GM15510 (cell line): ENCODE measurements around the gene HBP1.
A peak's percentile ranks its signal among the peaks of the same experiment; 100 is the strongest.

Experiments
- POLR2A ChIP-seq: IDR thresholded peaks from 3 replicates; pipeline ENCODE4 v1.6.1; 2011; ENCODE audit warnings: borderline replicate concordance; ENCODE audit not compliant: insufficient read length; ENCODE audit errors: extremely low read depth

The HBP1 gene

GRCh38 chr7:107168233-107169119 is at the start of gene HBP1:
TSS of gene HBP1 (plus strand) at chr7:107169003. CDS start at chr7:107179894, 10,891 bp downstream.
- peak; percentile 35 for TF ChIP-seq POLR2A

GRCh38 chr7:107119376-107120105 is 49.3 kb upstream of the HBP1 start:
- no peak for TF ChIP-seq POLR2A

DNA sequence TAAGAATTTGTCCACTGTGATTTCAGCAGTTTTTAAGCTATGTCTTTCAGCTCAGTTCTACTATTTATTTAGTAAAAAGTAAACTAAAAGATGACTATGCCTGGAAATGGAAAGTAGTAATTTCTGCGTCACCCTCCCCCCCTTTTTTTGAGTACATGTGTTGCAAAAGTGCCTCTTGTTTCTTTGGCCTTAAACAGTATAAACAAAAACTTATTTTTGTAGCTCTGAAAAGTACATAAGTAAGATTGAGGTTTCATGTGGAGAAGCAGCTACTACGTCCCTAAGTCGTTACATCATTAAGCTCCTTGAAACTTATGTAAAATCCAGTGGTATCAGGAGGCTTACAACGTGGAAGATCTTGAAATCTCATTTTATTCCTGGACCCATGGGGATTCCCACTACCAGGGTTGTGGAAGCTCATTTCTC is 46.3 kb upstream of the HBP1 start:
- TF ChIP-seq POLR2A, result no peak

DNA sequence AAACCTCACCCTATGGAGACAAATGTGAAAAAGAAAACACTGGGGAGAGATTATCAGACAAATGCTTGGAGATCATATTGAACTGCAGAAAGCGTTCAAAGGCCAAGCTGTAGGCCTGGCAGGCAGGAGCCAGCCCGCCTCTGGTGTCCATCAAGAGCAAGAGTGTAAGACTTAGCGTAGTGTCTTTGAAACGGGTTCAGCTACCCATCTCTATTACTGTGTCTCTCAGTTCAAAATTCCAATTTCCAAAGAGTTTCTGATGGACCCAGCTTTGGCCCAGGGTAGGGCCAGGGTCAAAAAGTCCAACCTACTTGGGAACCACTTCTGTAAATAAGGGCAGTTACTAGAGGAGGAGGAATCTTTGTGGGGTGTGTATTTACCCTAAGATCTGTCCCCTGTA is 45.4 kb upstream of the HBP1 start:
- no peak for TF ChIP-seq POLR2A

DNA sequence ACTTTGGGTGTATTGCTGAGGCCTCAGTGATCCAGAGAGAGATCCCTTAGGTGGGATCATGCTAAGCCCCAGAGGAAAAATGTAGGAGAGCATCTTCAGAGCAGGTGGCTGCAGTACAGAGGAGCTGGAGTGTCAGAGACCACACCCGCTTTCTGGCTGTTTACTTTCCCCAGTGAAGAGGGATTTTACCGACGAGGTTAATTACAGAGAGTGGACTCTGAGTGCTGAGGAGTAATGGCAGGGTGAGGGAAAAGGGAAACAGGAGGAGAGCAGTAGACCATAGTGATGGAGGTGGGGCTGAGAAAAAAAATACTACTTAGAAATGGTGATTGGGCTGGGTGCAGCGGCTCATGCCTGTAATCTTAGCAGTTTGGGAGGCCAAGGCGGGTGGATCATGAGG is 43.3 kb upstream of the HBP1 start:
- no peak for TF ChIP-seq POLR2A

DNA sequence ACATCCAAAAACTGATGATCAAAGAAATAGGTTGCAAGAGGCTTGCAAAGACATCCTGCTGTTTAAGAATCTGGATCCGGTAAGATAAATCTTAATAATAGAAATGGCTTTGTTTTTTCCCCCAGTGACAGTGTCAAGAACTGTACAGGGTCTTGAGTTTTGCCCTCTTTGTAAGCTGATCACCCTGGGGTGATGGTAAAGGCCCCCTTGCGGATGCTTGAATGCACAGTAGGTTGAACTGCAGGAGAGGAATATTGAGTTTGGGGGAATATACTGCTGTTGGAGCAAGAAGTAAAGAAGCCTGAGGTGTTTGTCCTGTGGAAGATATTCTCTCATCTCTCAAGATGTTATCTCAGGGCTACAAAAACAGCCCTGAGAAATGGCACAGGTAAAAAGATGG is 40.6 kb upstream of the HBP1 start:
- no peak for TF ChIP-seq POLR2A

- no peak for TF ChIP-seq POLR2A
These were observed 40.1 kb upstream of the HBP1 start for GRCh38 chr7:107128748-107129147.

DNA sequence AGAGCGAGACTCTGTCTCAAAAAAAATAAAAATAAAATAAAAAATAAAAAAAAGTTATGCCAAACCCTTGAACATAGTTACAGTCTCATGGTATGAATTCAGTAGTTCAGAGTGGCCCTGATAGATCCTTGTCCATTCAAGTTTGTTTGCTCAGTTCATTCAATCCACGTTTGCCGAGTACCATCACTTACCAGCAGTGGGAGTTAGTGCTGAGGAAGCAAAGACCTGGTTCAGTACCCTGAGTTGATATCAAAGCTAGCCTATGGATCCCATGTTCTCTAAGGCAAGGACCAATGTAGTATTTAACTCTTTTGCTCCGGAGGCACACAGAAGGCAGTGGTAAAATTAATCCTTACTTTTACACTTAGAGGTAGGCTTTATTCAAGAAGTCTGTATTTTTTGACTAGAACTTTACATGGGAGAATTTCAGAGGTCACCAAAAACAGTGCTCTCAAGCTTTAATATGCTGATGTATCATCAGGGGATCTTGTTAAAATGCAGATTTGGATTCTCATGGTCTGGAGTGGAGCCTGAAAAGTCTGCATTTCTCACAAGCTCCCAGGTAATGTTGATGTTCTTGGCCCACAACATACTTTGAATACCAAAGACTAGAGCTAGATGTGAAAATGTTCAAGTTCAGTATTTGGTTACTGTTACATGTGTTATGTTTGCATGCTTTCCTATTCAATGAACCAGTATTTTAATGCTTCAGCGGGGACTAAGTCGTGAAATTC is 38.1 kb upstream of the HBP1 start:
- no peak for TF ChIP-seq POLR2A

DNA sequence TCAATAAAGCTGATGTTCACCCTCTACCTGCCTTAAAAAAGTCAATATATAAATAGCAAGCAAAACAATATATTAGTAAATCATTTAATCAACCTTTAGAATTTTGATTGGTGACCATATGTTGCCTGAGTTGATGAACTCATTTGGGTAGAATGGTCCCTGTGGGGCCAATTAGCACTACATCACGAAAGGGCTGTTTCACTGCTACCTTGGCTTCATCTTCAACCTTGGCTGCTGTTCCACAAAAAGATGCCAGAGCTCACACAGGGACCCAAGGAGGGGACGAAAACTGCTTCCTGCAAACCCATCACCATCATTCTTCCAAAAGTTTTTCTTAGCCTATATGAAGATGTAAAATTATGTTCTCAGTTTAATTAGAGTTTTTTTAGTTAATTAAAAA is 35.4 kb upstream of the HBP1 start:
- TF ChIP-seq POLR2A, result no peak

- TF ChIP-seq POLR2A, result no peak
These were observed 29.9 kb upstream of the HBP1 start for GRCh38 chr7:107138696-107139420.

GRCh38 chr7:107145067-107145838 is 23.6 kb upstream of the HBP1 start:
- TF ChIP-seq POLR2A, result no peak

DNA sequence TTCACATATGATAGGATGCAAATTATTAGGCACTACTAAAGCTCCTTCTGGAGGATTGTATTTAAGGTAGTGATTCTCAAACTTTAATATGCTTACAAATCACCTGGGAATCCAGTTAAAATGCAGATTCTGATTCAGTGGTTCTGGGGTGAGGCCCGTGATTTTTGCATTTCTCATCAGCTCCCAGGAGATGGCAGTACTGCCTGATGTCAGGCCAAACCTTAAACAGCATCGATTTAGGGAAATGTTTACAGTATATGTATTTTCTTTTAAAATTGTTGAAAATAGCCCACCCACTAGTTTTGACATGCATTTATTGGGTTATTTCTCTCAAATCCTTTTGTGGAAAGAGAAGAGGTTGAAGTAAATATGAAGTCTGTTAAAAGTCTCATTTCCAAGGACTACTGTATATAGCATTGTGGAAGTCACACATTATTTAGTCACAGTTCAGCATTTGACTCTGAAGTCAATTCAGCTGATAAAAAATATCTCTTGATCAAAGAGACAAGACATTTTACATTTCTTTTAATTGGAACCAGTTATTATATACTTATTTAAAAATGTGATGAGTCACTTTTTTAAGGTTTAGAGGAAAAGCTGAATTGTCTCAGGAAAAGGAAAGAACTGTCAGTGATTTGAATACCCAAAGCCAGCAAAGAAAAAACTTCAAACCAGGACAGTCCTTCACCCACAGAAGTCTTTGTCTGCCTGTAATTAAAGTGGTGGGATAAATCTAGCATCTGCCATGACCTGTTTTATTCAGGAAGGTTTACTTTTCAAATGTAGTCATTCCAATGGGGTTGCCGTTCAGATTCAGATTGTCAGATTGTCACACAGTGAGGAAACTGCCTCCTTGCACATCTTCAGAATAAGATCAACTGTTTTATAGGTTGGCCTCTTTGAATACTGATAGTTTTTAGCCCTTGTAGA is 21.1 kb upstream of the HBP1 start:
- no peak for TF ChIP-seq POLR2A

DNA sequence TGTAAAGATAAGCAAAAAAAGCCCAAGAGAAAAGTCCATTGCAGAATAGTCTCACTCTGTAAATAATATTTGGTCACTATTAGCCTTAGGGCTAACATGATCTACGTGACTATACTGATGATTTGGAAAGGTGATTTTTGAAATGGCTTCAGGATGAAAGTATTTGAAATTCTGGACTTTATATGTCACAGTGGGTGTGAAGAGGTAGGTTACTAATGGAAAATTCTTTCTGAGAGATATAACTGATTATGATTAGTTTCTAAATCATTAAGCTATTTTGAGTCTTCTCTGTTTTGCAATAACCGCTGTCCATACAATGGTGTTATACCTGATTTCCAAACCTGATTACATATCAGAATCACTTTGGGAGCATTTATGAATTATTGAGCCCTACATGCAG is 20.1 kb upstream of the HBP1 start:
- TF ChIP-seq POLR2A, result no peak

DNA sequence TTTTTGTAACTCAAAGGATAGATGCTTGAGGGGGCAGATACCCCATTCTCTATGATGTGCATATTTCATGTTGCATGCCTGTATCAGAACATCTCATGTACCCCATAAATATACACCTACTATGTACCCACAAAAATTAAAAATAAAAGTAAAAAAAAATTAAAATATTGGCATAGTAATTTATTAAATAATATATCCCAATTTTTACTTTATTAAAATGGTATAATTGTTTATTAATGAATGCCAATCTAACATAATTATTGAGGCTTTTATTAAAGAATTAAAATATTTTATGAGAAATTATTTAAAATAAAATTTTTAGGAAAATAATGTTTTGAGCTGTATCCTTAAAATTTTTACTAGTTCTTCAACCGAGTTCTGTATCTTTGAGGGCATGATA is 18.9 kb upstream of the HBP1 start:
- no peak for TF ChIP-seq POLR2A
